ENCODE data around the gene KCNK2. TPM values are rescaled to one million over a fixed set of nuclear protein-coding genes. Genes with fewer than 3 reads are reported as not detected.

The KCNK2 gene
- total and polyA plus RNA-seq, 2 experiments from 2014 or later: 69.2 to 133 TPM

DNA sequence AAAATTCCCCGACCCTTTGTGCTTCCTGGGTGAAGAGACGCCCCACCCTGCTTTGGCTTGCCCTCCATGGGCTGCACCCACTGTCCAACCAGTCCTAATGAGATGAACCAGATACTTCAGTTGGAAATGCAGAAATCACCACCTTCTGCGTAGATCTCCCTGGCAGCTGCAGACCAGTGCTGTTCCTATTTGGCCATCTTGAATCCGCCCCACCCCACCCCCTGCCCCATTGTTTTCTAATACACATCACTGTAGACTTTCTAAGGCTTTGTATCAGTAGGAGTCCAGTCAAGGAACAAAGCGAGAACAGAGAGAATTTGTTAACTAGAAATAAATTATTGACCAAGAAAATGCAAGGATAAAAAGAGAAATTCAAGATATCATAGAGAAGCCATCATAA, 178.2 kb downstream of the KCNK2 start:
- no peak overlapping the region for H2AFZ ChIP-seq
- WGBS, 2 experiments (ENCODE audit: low coverage in 1 of 2, low lambda C conversion rate in 2 of 2, missing lambda C conversion rate in 2 of 2): 85 to 86% methylated on average over 5 of the region's 5 CpGs
- no peaks in the 10 kb centered on the region for H3K9me2 ChIP-seq (ENCODE audit: insufficient read depth)
- no peak overlapping the region for H3K9ac ChIP-seq
- no peaks in the 10 kb centered on the region for H3K36me3 ChIP-seq (ENCODE audit: low read depth)
- in situ Hi-C loops (cut with MboI): no loop called here
- no peaks in the 10 kb centered on the region for H3K9me3 ChIP-seq (ENCODE audit: low read depth)
- no peak overlapping the region for H3K4me3 ChIP-seq
- TF ChIP-seq EZH2 (IDR thresholded peaks at IDR 0.05; ENCODE audit: insufficient read depth, poor library complexity, severe bottlenecking): no peak
- no peak for TF ChIP-seq EZH2phosphoT487 (IDR thresholded peaks at IDR 0.05; ENCODE audit: insufficient read depth, low read depth)
- no peaks in the 10 kb centered on the region for H3F3A ChIP-seq (ENCODE audit: insufficient read depth)
- no peaks in the 10 kb centered on the region for H3K4me1 ChIP-seq (ENCODE audit: insufficient read depth)
- H3K4me2 ChIP-seq (ENCODE audit: unreplicated experiment): no peak overlapping the region
- no peak overlapping the region for H3K27ac ChIP-seq
- no peaks in the 10 kb centered on the region for H3K27me3 ChIP-seq (replicated peaks; ENCODE audit: insufficient read depth)
- H4K20me1 ChIP-seq (ENCODE audit: insufficient read depth): no peaks in the 10 kb centered on the region
- no peak for DNase-seq
- H3K79me2 ChIP-seq (ENCODE audit: insufficient read depth): no peaks in the 10 kb centered on the region

- no peak overlapping the region for H3K4me3 ChIP-seq
- no peak overlapping the region for H3K9ac ChIP-seq
- in situ Hi-C loops (cut with MboI): no loop called here
- no peaks in the 10 kb centered on the region for H3K79me2 ChIP-seq (ENCODE audit: insufficient read depth)
- no peak for TF ChIP-seq EZH2 (IDR thresholded peaks at IDR 0.05; ENCODE audit: insufficient read depth, poor library complexity, severe bottlenecking)
- TF ChIP-seq EZH2phosphoT487 (IDR thresholded peaks at IDR 0.05; ENCODE audit: insufficient read depth, low read depth): no peak
- no peak overlapping the region for H2AFZ ChIP-seq
- no peaks in the 10 kb centered on the region for H3K9me3 ChIP-seq (ENCODE audit: low read depth)
- no peak for DNase-seq
- WGBS, 2 experiments (ENCODE audit: low coverage in 1 of 2, low lambda C conversion rate in 2 of 2, missing lambda C conversion rate in 2 of 2): 48 to 76% methylated on average over 1 of the region's 1 CpG
- H3F3A ChIP-seq (ENCODE audit: insufficient read depth): no peaks in the 10 kb centered on the region
- H3K9me2 ChIP-seq (ENCODE audit: insufficient read depth): no peaks in the 10 kb centered on the region
- H3K27ac ChIP-seq: no peak overlapping the region
- no peaks in the 10 kb centered on the region for H3K36me3 ChIP-seq (ENCODE audit: low read depth)
- no peak overlapping the region for H3K4me2 ChIP-seq (ENCODE audit: unreplicated experiment)
- no peaks in the 10 kb centered on the region for H3K4me1 ChIP-seq (ENCODE audit: insufficient read depth)
- H4K20me1 ChIP-seq (ENCODE audit: insufficient read depth): no peaks in the 10 kb centered on the region
- no peaks in the 10 kb centered on the region for H3K27me3 ChIP-seq (replicated peaks; ENCODE audit: insufficient read depth)
These were observed 179.6 kb downstream of the KCNK2 start for GRCh38 chr1:215262106-215262505.

- H3K27ac ChIP-seq: no peak overlapping the region
- no peaks in the 10 kb centered on the region for H3K27me3 ChIP-seq (replicated peaks; ENCODE audit: insufficient read depth)
- in situ Hi-C loops (cut with MboI): no loop called here
- no peak overlapping the region for H3K9ac ChIP-seq
- no peaks in the 10 kb centered on the region for H3K4me1 ChIP-seq (ENCODE audit: insufficient read depth)
- H3K36me3 ChIP-seq (ENCODE audit: low read depth): no peaks in the 10 kb centered on the region
- H3K79me2 ChIP-seq (ENCODE audit: insufficient read depth): no peaks in the 10 kb centered on the region
- H3F3A ChIP-seq (ENCODE audit: insufficient read depth): no peaks in the 10 kb centered on the region
- peak; percentile 41 for DNase-seq
- TF ChIP-seq EZH2phosphoT487 (IDR thresholded peaks at IDR 0.05; ENCODE audit: insufficient read depth, low read depth): no peak
- TF ChIP-seq EZH2 (IDR thresholded peaks at IDR 0.05; ENCODE audit: insufficient read depth, poor library complexity, severe bottlenecking): no peak
- 36 to 58% methylated on average over 1 of the region's 1 CpG for WGBS, 2 experiments (ENCODE audit: low coverage in 1 of 2, low lambda C conversion rate in 2 of 2, missing lambda C conversion rate in 2 of 2)
- H3K4me3 ChIP-seq: no peak overlapping the region
- no peak overlapping the region for H2AFZ ChIP-seq
- H3K4me2 ChIP-seq (ENCODE audit: unreplicated experiment): no peak overlapping the region
- no peaks in the 10 kb centered on the region for H4K20me1 ChIP-seq (ENCODE audit: insufficient read depth)
- no peaks in the 10 kb centered on the region for H3K9me3 ChIP-seq (ENCODE audit: low read depth)
- H3K9me2 ChIP-seq (ENCODE audit: insufficient read depth): no peaks in the 10 kb centered on the region
These were observed 181.1 kb downstream of the KCNK2 start for GRCh38 chr1:215263636-215264035.

GRCh38 chr1:215264649-215265048, 182.1 kb downstream of the KCNK2 start:
- H3K27me3 ChIP-seq (replicated peaks; ENCODE audit: insufficient read depth): no peaks in the 10 kb centered on the region
- no peaks in the 10 kb centered on the region for H3K36me3 ChIP-seq (ENCODE audit: low read depth)
- H3K9me3 ChIP-seq (ENCODE audit: low read depth): no peaks in the 10 kb centered on the region
- DNase-seq: no peak
- no peaks in the 10 kb centered on the region for H3K4me1 ChIP-seq (ENCODE audit: insufficient read depth)
- H3K9ac ChIP-seq: no peak overlapping the region
- WGBS, 2 experiments (ENCODE audit: low coverage in 1 of 2, low lambda C conversion rate in 2 of 2, missing lambda C conversion rate in 2 of 2): 90% methylated on average over 3 of the region's 3 CpGs
- no peaks in the 10 kb centered on the region for H4K20me1 ChIP-seq (ENCODE audit: insufficient read depth)
- no peak overlapping the region for H3K4me2 ChIP-seq (ENCODE audit: unreplicated experiment)
- no peaks in the 10 kb centered on the region for H3K79me2 ChIP-seq (ENCODE audit: insufficient read depth)
- no peaks in the 10 kb centered on the region for H3F3A ChIP-seq (ENCODE audit: insufficient read depth)
- H3K9me2 ChIP-seq (ENCODE audit: insufficient read depth): no peaks in the 10 kb centered on the region
- H3K27ac ChIP-seq: no peak overlapping the region
- in situ Hi-C loops (cut with MboI): no loop called here
- no peak overlapping the region for H2AFZ ChIP-seq
- TF ChIP-seq EZH2 (IDR thresholded peaks at IDR 0.05; ENCODE audit: insufficient read depth, poor library complexity, severe bottlenecking): no peak
- no peak for TF ChIP-seq EZH2phosphoT487 (IDR thresholded peaks at IDR 0.05; ENCODE audit: insufficient read depth, low read depth)
- no peak overlapping the region for H3K4me3 ChIP-seq

DNA sequence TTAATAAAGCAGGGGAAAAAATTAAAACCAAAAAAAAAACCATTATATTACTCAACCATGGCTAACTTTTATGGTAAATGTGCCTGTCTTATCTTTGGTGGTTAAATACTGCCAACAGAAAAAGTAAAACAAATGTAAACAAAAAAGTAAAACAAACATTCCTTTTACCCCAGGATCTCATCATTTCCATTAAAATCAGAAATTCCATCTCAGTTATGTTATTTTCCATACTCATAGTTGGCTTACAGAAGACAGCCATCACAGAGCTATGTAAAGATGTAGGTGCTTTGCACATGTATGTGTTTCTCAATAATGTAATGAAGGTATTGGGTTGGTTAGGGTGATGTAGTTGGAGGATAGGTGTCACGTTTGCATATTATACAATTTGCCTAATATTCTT, 185.0 kb downstream of the KCNK2 start:
- no peak for DNase-seq
- in situ Hi-C loops (cut with MboI): no loop called here

More for the DNA sequence above, 185.0 kb downstream of the KCNK2 start:
- Histone ChIP-seq H3K9ac (no peak overlapping the region), H3K79me2 (ENCODE audit: insufficient read depth) (no peaks in the 10 kb centered on the region), H3K27ac (no peak overlapping the region), H3K4me1 (ENCODE audit: insufficient read depth) (no peaks in the 10 kb centered on the region), H3K4me2 (ENCODE audit: unreplicated experiment) (no peak overlapping the region), H3K36me3 (ENCODE audit: low read depth) (no peaks in the 10 kb centered on the region), H3K9me2 (ENCODE audit: insufficient read depth) (no peaks in the 10 kb centered on the region), H3K4me3 (no peak overlapping the region), H2AFZ (no peak overlapping the region), H3K27me3 (replicated peaks; ENCODE audit: insufficient read depth) (no peaks in the 10 kb centered on the region), H3K9me3 (ENCODE audit: low read depth) (no peaks in the 10 kb centered on the region), H3F3A (ENCODE audit: insufficient read depth) (no peaks in the 10 kb centered on the region), H4K20me1 (ENCODE audit: insufficient read depth) (no peaks in the 10 kb centered on the region)
- no peak for TF ChIP-seq EZH2phosphoT487 (IDR thresholded peaks at IDR 0.05; ENCODE audit: insufficient read depth, low read depth)
- TF ChIP-seq EZH2 (IDR thresholded peaks at IDR 0.05; ENCODE audit: insufficient read depth, poor library complexity, severe bottlenecking): no peak
- WGBS, 2 experiments (ENCODE audit: low coverage in 1 of 2, low lambda C conversion rate in 2 of 2, missing lambda C conversion rate in 2 of 2): 53 to 73% methylated on average over 1 of the region's 1 CpG

Data from GM23248 (cell line).